ENCODE data around the gene SLC12A5.
"Not testable (repeated sequence)": the region's sequence is repeated elsewhere in the genome, so short reads cannot be mapped to it uniquely, and the experiment has no call there.

SLC12A5 gene

GRCh38 chr20:45991616-45992015 is 37.4 kb upstream of the SLC12A5 start:
- no peak for DNase-seq (ENCODE audit: extremely low spot score)
- ChIA-PET POLR2A (no interaction called here), CTCF (interaction anchor here (1.2 to 8.5 kb wide), 2 partner anchors 18 to 31 kb away, joined by 3 to 140 read pairs; partner anchors contain the start of gene MMP9)
- no peak for TF ChIP-seq CTCF (IDR thresholded peaks at IDR 0.05; ENCODE audit: control extremely low read depth, extremely low read depth, low read depth, missing control alignments)

GRCh38 chr20:45993197-45993951 is 35.6 kb upstream of the SLC12A5 start:
- no peak for TF ChIP-seq CTCF (IDR thresholded peaks at IDR 0.05; ENCODE audit: control extremely low read depth, extremely low read depth, low read depth, missing control alignments)
- POLR2A ChIA-PET: no interaction called here
- CTCF ChIA-PET: interaction anchor here (1.0 to 8.5 kb wide), 3 partner anchors 17 to 29 kb away, joined by 3 to 140 read pairs (median 4); partner anchors contain the start of gene MMP9
- DNase-seq (ENCODE audit: extremely low spot score): no peak

GRCh38 chr20:45994761-45995493 is 34.1 kb upstream of the SLC12A5 start:
- ChIA-PET CTCF (interaction anchor here (0.7 to 1.0 kb wide), 2 partner anchors 8 to 20 kb away, joined by 3 to 4 read pairs; no protein-coding TSS in a partner anchor), POLR2A (no interaction called here)
- no peak for DNase-seq (ENCODE audit: extremely low spot score)
- TF ChIP-seq CTCF (IDR thresholded peaks at IDR 0.05; ENCODE audit: control extremely low read depth, extremely low read depth, low read depth, missing control alignments): no peak

- POLR2A ChIA-PET: not testable (repeated sequence)
- CTCF ChIA-PET: interaction anchor here (0.7 kb wide), 1 partner anchor 9 kb away, joined by 4 read pairs; no protein-coding TSS in a partner anchor
Observed at GRCh38 chr20:45995495-45996097, 33.4 kb upstream of the SLC12A5 start.

GRCh38 chr20:45997187-45997586 is 31.8 kb upstream of the SLC12A5 start:
- ChIA-PET POLR2A (no interaction called here), CTCF (interaction anchor here (1.3 to 5.6 kb wide), 2 partner anchors 10 to 15 kb away, joined by 3 to 53 read pairs; no protein-coding TSS in a partner anchor)
- no peak for TF ChIP-seq CTCF (IDR thresholded peaks at IDR 0.05; ENCODE audit: control extremely low read depth, extremely low read depth, low read depth, missing control alignments)
- no peak for DNase-seq (ENCODE audit: extremely low spot score)

More at GRCh38 chr20:45995495-45996097, 33.4 kb upstream of the SLC12A5 start:
- not testable (repeated sequence) for DNase-seq (ENCODE audit: extremely low spot score)

- TF ChIP-seq CTCF (IDR thresholded peaks at IDR 0.05; ENCODE audit: control extremely low read depth, extremely low read depth, low read depth, missing control alignments): no peak
- POLR2A ChIA-PET: no interaction called here
- CTCF ChIA-PET: interaction anchor here (0.6 to 5.6 kb wide), 7 partner anchors 8 to 199 kb away, joined by 3 to 53 read pairs (median 3); no protein-coding TSS in a partner anchor
- no peak for DNase-seq (ENCODE audit: extremely low spot score)
Observed at GRCh38 chr20:45998337-45998736, 30.7 kb upstream of the SLC12A5 start.
